HG03469 (cell line): ENCODE measurements around the gene URM1.
"Not testable (repeated sequence)": the region's sequence is repeated elsewhere in the genome, so short reads cannot be mapped to it uniquely, and the experiment has no call there.

Experiments
- ATAC-seq: cut with Tn5 transposase; IDR thresholded peaks from one replicate; pipeline ENCODE4 v1.9.1; 2021; ENCODE audit warnings: mild to moderate bottlenecking, moderate library complexity, moderate number of reproducible peaks; ENCODE audit not compliant: unreplicated experiment

The URM1 gene

GRCh38 chr9:128406848-128407391 is 35.7 kb downstream of the URM1 start:
- no peak for ATAC-seq

GRCh38 chr9:128408963-128409431 is 37.8 kb downstream of the URM1 start:
- ATAC-seq: no peak

GRCh38 chr9:128409450-128409849 is 38.3 kb downstream of the URM1 start:
- ATAC-seq: no peak

- ATAC-seq: no peak
These were observed 38.8 kb downstream of the URM1 start for GRCh38 chr9:128409978-128410377.

- no peak for ATAC-seq
These were observed 40.4 kb downstream of the URM1 start for GRCh38 chr9:128411364-128412119.

GRCh38 chr9:128412120-128412790 is 41.1 kb downstream of the URM1 start:
- no peak for ATAC-seq

- not testable (repeated sequence) for ATAC-seq
These were observed 42.6 kb downstream of the URM1 start for GRCh38 chr9:128413728-128414127.

GRCh38 chr9:128414461-128414860 is 43.3 kb downstream of the URM1 start:
- no peak for ATAC-seq

GRCh38 chr9:128415281-128415680 is 44.1 kb downstream of the URM1 start:
- ATAC-seq: no peak

- ATAC-seq: no peak
These were observed 44.8 kb downstream of the URM1 start for GRCh38 chr9:128416014-128416413.

- no peak for ATAC-seq
These were observed 45.4 kb downstream of the URM1 start for GRCh38 chr9:128416432-128417019.

GRCh38 chr9:128419061-128419925 is 48.1 kb downstream of the URM1 start:
- no peak for ATAC-seq

- ATAC-seq: no peak
These were observed 49.0 kb downstream of the URM1 start for GRCh38 chr9:128420060-128420650.

- ATAC-seq: no peak
These were observed 49.7 kb downstream of the URM1 start, which contains the start of gene CERCAM for GRCh38 chr9:128420651-128421481. TSS of gene CERCAM (plus strand) at chr9:128420857. CDS start at chr9:128420878, 21 bp downstream.

GRCh38 chr9:128421482-128421996 is 50.4 kb downstream of the URM1 start:
- ATAC-seq: no peak

GRCh38 chr9:128422022-128422782 is 51.0 kb downstream of the URM1 start:
- ATAC-seq: not testable (repeated sequence)

GRCh38 chr9:128422783-128423150 is 51.6 kb downstream of the URM1 start:
- no peak for ATAC-seq

- ATAC-seq: not testable (repeated sequence)
These were observed 52.2 kb downstream of the URM1 start for GRCh38 chr9:128423356-128423755.
